ENCODE data around the gene ITPRIPL2. TPM values are rescaled to one million over a fixed set of nuclear protein-coding genes. Genes with fewer than 3 reads are reported as not detected.
A peak's percentile ranks its signal among the peaks of the same experiment; 100 is the strongest.

ITPRIPL2 gene
- total RNA-seq, 4 donors from 2014 or later, result 22.9 to 79.3 (median 48.0) TPM

DNA sequence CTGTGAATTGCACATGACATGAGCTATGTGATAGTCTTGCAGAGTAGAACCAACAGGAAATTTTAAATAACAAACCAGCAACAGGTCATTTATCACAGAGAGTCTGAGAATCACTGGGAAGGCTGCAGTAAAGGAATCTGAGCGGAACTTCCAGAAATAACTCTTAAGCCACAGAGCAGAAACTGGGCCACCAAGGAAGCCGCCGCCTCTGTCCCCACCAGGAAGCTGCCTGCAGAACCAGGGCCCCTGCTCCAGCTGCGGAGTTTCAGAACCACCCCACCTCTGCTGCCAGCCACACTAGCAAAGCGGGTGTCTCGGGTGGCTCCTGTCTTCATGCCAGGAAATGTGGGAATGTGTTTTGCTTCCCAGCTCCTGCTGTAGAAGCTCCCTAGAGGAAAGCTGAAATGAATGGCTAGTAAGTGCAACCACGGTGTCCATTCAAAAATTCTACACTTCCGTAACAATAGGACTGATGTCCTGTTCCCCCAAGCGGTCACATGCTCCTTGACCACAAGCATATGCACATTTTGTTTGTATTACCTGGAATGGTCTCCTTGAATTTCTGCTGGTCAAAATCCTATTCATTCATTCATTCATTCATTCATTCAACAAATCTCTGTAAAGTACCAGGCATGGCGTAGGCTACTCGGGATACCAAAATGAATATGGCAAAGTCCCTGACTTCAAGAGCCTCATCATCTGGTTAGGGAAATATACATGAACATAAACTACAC, 7.7 kb upstream of the ITPRIPL2 start:
- no peak for DNase-seq
- peaks cover 0 to 7% (median 0%) of the 10 kb centered on the region in 4 donors for H3K4me1 ChIP-seq
- in situ Hi-C loops (cut with MboI; ENCODE audit: low pct_ligation_motif_present in 1 of 4, low pct_unique_long_range_greater_than_20kb in 1 of 4, low sequenced_read_pairs in 3 of 4) (no loop called here), intact Hi-C loops (cut with DNase I; ENCODE audit: low total_unique reads) (no loop called here)
- H3K4me3 ChIP-seq, result no peak overlapping the region
- WGBS, 2 donors (ENCODE audit: low coverage in 1 of 2), result 64 to 79% methylated on average over 9 to 11 of the region's 11 CpGs
- H3K27ac ChIP-seq, result no peak overlapping the region
- no peaks in the 10 kb centered on the region for H3K27me3 ChIP-seq
- no peaks in the 10 kb centered on the region for H3K36me3 ChIP-seq
- TF ChIP-seq, protein P1, sequence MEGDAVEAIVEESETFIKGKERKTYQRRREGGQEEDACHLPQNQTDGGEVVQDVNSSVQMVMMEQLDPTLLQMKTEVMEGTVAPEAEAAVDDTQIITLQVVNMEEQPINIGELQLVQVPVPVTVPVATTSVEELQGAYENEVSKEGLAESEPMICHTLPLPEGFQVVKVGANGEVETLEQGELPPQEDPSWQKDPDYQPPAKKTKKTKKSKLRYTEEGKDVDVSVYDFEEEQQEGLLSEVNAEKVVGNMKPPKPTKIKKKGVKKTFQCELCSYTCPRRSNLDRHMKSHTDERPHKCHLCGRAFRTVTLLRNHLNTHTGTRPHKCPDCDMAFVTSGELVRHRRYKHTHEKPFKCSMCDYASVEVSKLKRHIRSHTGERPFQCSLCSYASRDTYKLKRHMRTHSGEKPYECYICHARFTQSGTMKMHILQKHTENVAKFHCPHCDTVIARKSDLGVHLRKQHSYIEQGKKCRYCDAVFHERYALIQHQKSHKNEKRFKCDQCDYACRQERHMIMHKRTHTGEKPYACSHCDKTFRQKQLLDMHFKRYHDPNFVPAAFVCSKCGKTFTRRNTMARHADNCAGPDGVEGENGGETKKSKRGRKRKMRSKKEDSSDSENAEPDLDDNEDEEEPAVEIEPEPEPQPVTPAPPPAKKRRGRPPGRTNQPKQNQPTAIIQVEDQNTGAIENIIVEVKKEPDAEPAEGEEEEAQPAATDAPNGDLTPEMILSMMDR (IDR thresholded peaks at IDR 0.05), result no peak
- no peak for TF ChIP-seq EP300 (IDR thresholded peaks at IDR 0.05; ENCODE audit: low read depth)
- no peak for TF ChIP-seq POLR2A (IDR thresholded peaks at IDR 0.05)
- TF ChIP-seq POLR2AphosphoS5 (IDR thresholded peaks at IDR 0.05), result no peak
- H3K9me3 ChIP-seq, result no peaks in the 10 kb centered on the region

DNA sequence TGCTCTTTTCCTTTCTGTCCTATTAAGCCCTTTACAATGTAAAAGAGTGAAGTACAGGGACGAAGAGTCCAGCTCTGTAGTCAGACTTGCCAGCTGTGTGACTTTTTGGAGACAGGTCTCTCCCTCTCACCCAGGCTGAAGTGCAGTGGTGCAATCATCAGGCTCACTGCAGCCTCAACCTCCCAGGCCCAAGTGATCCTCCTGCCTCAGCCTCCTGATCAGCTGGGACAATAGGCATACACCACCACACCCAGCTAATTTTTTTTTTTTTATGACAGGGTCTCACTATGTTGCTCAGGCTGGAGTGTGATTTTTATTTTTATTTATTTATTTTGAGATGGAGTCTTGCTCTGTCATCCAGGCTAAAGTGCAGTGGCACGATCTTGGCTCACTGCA, 7.1 kb upstream of the ITPRIPL2 start:
- 86 to 90% methylated on average over 2 of the region's 2 CpGs for WGBS, 2 donors (ENCODE audit: low coverage in 1 of 2)
- in situ Hi-C loops (cut with MboI; ENCODE audit: low pct_ligation_motif_present in 1 of 4, low pct_unique_long_range_greater_than_20kb in 1 of 4, low sequenced_read_pairs in 3 of 4), result no loop called here
- Histone ChIP-seq H3K36me3 (no peaks in the 10 kb centered on the region), H3K9me3 (no peaks in the 10 kb centered on the region), H3K4me3 (no peak overlapping the region), H3K27me3 (no peaks in the 10 kb centered on the region), H3K27ac (no peak overlapping the region), H3K4me1 (peaks cover 0 to 10% (median 0%) of the 10 kb centered on the region in 4 donors)
- no peak for TF ChIP-seq POLR2AphosphoS5 (IDR thresholded peaks at IDR 0.05)
- TF ChIP-seq POLR2A (IDR thresholded peaks at IDR 0.05), result no peak
- TF ChIP-seq, protein P1 (IDR thresholded peaks at IDR 0.05), result no peak
- no peak for TF ChIP-seq EP300 (IDR thresholded peaks at IDR 0.05; ENCODE audit: low read depth)
- intact Hi-C loops (cut with DNase I; ENCODE audit: low total_unique reads), result no loop called here
- DNase-seq, result no peak

DNA sequence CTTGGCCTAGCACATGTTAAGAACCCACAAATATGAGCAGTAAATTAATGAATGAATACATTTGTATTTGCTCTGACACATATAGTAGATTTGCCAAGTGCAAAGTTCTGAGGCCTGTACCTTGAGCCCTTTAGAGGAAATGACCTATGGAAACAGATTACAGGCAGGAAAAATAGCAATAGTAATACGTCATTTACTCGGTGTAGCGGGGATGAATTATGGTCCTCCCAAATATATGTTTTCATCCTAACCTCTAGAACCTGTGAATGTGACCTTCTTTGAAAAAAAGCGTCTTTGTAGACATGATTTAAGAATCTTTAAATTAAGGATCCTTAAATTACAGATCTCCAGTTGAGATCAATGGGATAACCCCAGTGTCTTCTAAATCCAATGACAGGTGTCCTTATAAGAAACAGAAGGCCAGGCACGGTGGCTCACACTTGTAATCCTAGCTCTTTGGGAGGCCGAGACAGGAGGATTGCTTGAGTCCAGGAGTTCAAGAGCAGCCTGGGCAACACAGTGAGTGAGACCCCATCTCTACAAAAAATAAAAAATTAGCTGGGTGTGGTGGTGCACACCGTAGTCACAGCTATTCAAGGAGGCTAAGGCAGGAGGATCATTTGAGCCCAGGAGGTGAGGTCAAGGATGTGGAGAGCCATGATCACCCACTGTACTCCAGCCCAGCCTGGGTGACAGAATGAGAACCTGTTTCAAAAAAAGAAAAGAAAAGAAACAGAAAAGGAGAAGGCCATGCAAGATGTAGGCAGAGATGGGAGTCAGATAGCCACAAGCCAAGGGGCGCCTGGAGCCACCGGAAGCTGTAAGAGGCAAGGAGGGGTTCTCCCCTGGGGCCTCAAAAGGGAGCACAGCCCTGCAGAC, 5.1 kb upstream of the ITPRIPL2 start:
- H3K9me3 ChIP-seq, result no peaks in the 10 kb centered on the region
- 66 to 81% methylated on average over 6 to 9 of the region's 9 CpGs for WGBS, 2 donors (ENCODE audit: low coverage in 1 of 2)

DNA sequence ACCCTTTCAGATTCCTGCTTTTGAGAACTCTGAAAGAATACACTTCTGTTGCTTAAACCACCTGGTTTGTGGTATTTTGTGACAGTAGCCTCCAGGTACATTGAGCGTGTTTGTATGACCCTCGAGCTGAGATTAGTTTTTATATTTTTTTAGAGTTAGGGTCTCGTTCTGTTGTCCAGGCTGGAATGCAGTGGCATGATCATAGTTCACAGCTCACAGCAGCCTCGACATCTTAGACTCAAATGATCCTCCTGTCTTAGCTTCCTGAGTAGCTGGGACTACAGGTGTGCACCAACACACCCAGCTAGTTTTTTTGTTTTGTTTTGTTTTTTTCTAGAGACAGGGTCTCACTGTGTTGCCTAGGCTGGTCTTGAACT, 4.5 kb upstream of the ITPRIPL2 start:
- Histone ChIP-seq H3K9me3 (no peaks in the 10 kb centered on the region), H3K4me3 (no peak overlapping the region), H3K36me3 (no peaks in the 10 kb centered on the region), H3K27me3 (no peaks in the 10 kb centered on the region), H3K27ac (no peak overlapping the region), H3K4me1 (peaks cover 0 to 20% (median 2%) of the 10 kb centered on the region in 4 donors)
- TF ChIP-seq EP300 (IDR thresholded peaks at IDR 0.05; ENCODE audit: low read depth), result no peak
- TF ChIP-seq, protein P1 (IDR thresholded peaks at IDR 0.05), result no peak
- no peak for TF ChIP-seq POLR2A (IDR thresholded peaks at IDR 0.05)
- TF ChIP-seq POLR2AphosphoS5 (IDR thresholded peaks at IDR 0.05), result no peak
- DNase-seq, result no peak
- in situ Hi-C loops (cut with MboI; ENCODE audit: low pct_ligation_motif_present in 1 of 4, low pct_unique_long_range_greater_than_20kb in 1 of 4, low sequenced_read_pairs in 3 of 4) (no loop called here), intact Hi-C loops (cut with DNase I; ENCODE audit: low total_unique reads) (no loop called here)
- WGBS, 2 donors (ENCODE audit: low coverage in 1 of 2), result 85 to 86% methylated on average over 3 to 4 of the region's 4 CpGs

More for the DNA sequence above, 5.1 kb upstream of the ITPRIPL2 start:
- Histone ChIP-seq H3K36me3 (no peaks in the 10 kb centered on the region), H3K27me3 (no peaks in the 10 kb centered on the region), H3K27ac (peak overlapping the region in 1 of 4 donors; percentile 36), H3K4me3 (no peak overlapping the region), H3K4me1 (peaks cover 0 to 20% (median 2%) of the 10 kb centered on the region in 4 donors)
- intact Hi-C loops (cut with DNase I; ENCODE audit: low total_unique reads), result no loop called here
- DNase-seq, result no peak
- TF ChIP-seq POLR2A (IDR thresholded peaks at IDR 0.05), result no peak
- TF ChIP-seq POLR2AphosphoS5 (IDR thresholded peaks at IDR 0.05), result no peak
- no peak for TF ChIP-seq EP300 (IDR thresholded peaks at IDR 0.05; ENCODE audit: low read depth)
- TF ChIP-seq, protein P1 (IDR thresholded peaks at IDR 0.05), result no peak
- in situ Hi-C loops (cut with MboI; ENCODE audit: low pct_ligation_motif_present in 1 of 4, low pct_unique_long_range_greater_than_20kb in 1 of 4, low sequenced_read_pairs in 3 of 4), result no loop called here

Measured in transverse colon (tissue), 4 donors.